CD4-positive, alpha-beta T cell treated with Interleukin-1 beta for 1 hour (primary cell): ENCODE data around the gene FAM162B.
"Not testable (repeated sequence)": the region's sequence is repeated elsewhere in the genome, so short reads cannot be mapped to it uniquely, and the experiment has no call there.

Experiments used
- DNase-seq, 2 donors: peaks; one replicate each; pipeline ENCODE4 v3.0.0-alpha.2; 2020 to 2022

FAM162B gene

DNA sequence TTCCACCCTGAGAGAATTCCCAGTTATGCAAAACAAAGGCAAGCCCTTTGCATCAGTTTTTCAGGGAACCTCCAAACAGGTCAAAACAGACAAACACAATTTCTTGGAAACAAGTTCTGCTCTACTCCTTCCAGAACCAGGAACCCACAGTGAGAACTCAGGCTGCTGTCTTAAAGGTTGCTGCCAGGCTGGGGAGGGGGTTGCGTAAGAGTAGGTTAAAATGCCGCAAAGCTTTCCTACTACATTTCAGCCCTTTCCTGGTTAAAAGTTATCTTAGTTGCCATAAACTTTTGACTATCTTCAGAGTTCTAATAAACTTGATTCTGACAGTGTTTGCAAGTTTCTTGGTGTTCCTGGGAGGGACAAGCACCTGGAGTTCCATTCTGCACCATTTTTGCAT lies 50.8 kb downstream of the FAM162B start:
- DNase-seq: no peak

- DNase-seq: no peak
Measured at GRCh38 chr6:116714296-116714695, 51.2 kb downstream of the FAM162B start.

GRCh38 chr6:116705917-116706316 lies 59.6 kb downstream of the FAM162B start:
- DNase-seq: no peak

GRCh38 chr6:116703888-116704287 lies 61.6 kb downstream of the FAM162B start:
- not testable (repeated sequence) for DNase-seq
